NCI-H510A treated with DMSO at 0.1 percent for 48 hours (cell line): Measurements from ENCODE around the gene C2CD4A.

Source experiments
- DNase-seq: peaks from one replicate; lab custom pipeline; 2025; lab: John Stamatoyannopoulos, UW

The C2CD4A gene

GRCh38 chr15:62103431-62103830, 36.7 kb downstream of the C2CD4A start:
- DNase-seq, result no peak

- no peak for DNase-seq
These were observed 37.6 kb downstream of the C2CD4A start for GRCh38 chr15:62104401-62104800.

GRCh38 chr15:62104846-62105245, 38.1 kb downstream of the C2CD4A start:
- no peak for DNase-seq

GRCh38 chr15:62105266-62105665, 38.5 kb downstream of the C2CD4A start:
- no peak for DNase-seq

- no peak for DNase-seq
These were observed 39.3 kb downstream of the C2CD4A start for GRCh38 chr15:62106096-62106495.

GRCh38 chr15:62107571-62108121, 40.9 kb downstream of the C2CD4A start:
- DNase-seq, result no peak

GRCh38 chr15:62108411-62108810, 41.6 kb downstream of the C2CD4A start:
- DNase-seq, result no peak

GRCh38 chr15:62109437-62109836, 42.7 kb downstream of the C2CD4A start:
- DNase-seq, result no peak

- no peak for DNase-seq
These were observed 43.4 kb downstream of the C2CD4A start for GRCh38 chr15:62109982-62110851.

- no peak for DNase-seq
These were observed 45.3 kb downstream of the C2CD4A start for GRCh38 chr15:62112081-62112480.

GRCh38 chr15:62112616-62113593, 46.1 kb downstream of the C2CD4A start:
- no peak for DNase-seq

GRCh38 chr15:62115847-62116246, 49.1 kb downstream of the C2CD4A start:
- DNase-seq, result no peak

- DNase-seq, result no peak
These were observed 51.9 kb downstream of the C2CD4A start for GRCh38 chr15:62118520-62119226.

GRCh38 chr15:62119227-62119864, 52.6 kb downstream of the C2CD4A start:
- peak; percentile 7 for DNase-seq

GRCh38 chr15:62119874-62120273, 53.1 kb downstream of the C2CD4A start:
- DNase-seq, result no peak
